ENCODE data around the gene A2ML1.
"Not testable (repeated sequence)": the region's sequence is repeated elsewhere in the genome, so short reads cannot be mapped to it uniquely, and the experiment has no call there.

The A2ML1 gene

GRCh38 chr12:8917031-8917430 is 94.6 kb downstream of the A2ML1 start:
- Mint-ChIP-seq H3K36me3 (ENCODE audit: low read depth) (peaks cover 19% of the 10 kb centered on the region), H3K27me3 (no peaks in the 10 kb centered on the region), H3K9me3 (no peaks in the 10 kb centered on the region), H3K4me3 (no peak overlapping the region), H3K27ac (no peak overlapping the region), H3K4me1 (ENCODE audit: low read depth) (peaks cover 14% of the 10 kb centered on the region)
- no peak for DNase-seq

GRCh38 chr12:8917751-8918150 is 95.3 kb downstream of the A2ML1 start:
- H3K27ac Mint-ChIP-seq = no peak overlapping the region
- no peak for DNase-seq
- peaks cover 14% of the 10 kb centered on the region for H3K4me1 Mint-ChIP-seq (ENCODE audit: low read depth)
- no peaks in the 10 kb centered on the region for H3K27me3 Mint-ChIP-seq
- H3K36me3 Mint-ChIP-seq (ENCODE audit: low read depth) = peaks cover 25% of the 10 kb centered on the region
- H3K9me3 Mint-ChIP-seq = no peaks in the 10 kb centered on the region
- H3K4me3 Mint-ChIP-seq = no peak overlapping the region

GRCh38 chr12:8919643-8920042 is 97.2 kb downstream of the A2ML1 start:
- H3K27ac Mint-ChIP-seq; H3K9me3 Mint-ChIP-seq; DNase-seq; H3K4me1 Mint-ChIP-seq (ENCODE audit: low read depth); H3K4me3 Mint-ChIP-seq; H3K27me3 Mint-ChIP-seq: not testable (repeated sequence)
- peaks cover 30% of the 10 kb centered on the region for H3K36me3 Mint-ChIP-seq (ENCODE audit: low read depth)

GRCh38 chr12:8922544-8922943 is 100.1 kb downstream of the A2ML1 start:
- no peak overlapping the region for H3K27ac Mint-ChIP-seq

More at GRCh38 chr12:8922544-8922943, 100.1 kb downstream of the A2ML1 start:
- no peaks in the 10 kb centered on the region for H3K4me1 Mint-ChIP-seq (ENCODE audit: low read depth)
- no peak overlapping the region for H3K4me3 Mint-ChIP-seq
- H3K9me3 Mint-ChIP-seq = no peaks in the 10 kb centered on the region
- no peak for DNase-seq
- no peaks in the 10 kb centered on the region for H3K27me3 Mint-ChIP-seq
- peaks cover 30% of the 10 kb centered on the region for H3K36me3 Mint-ChIP-seq (ENCODE audit: low read depth)
